Measurements from ENCODE around the gene KCNN3.

The KCNN3 gene

GRCh38 chr1:154843636-154844296 is 26.3 kb downstream of the KCNN3 start:
- no peak for DNase-seq

DNA sequence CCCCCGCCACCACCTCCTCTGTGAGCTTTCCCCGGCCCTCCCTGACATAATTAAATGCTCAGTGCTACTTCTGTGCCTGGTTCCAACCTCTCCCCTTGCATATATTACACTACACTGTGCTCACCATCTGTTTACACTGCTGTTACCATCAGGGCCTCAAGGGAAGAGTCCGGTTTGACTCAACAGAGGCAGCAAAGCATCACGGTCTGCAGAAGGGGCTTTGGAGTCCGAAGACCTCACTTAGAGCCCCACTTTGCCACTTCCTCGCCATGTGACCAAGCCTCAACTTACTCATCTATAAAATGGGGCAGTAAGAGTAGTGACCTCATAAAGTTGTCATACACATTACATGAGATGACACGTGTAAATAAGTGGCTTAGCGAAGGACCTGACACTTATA is 27.4 kb downstream of the KCNN3 start:
- DNase-seq = no peak

- DNase-seq = no peak
Measured at GRCh38 chr1:154841384-154841783, 28.7 kb downstream of the KCNN3 start.

- DNase-seq = no peak
Measured at GRCh38 chr1:154840269-154841176, 29.6 kb downstream of the KCNN3 start.

- no peak for DNase-seq
Measured at GRCh38 chr1:154839691-154840090, 30.4 kb downstream of the KCNN3 start.

DNA sequence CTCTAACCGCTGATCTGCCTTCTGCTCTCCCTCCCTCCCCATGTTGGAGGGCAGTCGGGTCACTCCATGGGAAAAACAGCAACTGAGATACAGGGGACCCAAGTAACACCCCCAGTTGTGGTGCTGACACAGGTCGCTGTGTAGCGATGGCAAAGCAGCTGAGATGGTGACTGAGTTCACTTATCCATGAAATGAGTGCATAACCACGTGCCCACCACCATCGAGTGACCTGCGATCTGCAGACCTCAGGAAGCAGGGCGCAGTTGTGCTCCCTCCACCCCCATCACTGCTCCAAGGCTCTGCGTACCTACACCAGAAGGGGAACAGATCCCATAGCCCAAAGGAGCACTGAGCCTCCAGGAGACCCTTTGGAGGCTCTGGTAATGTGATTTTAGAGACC is 31.1 kb downstream of the KCNN3 start:
- no peak for DNase-seq

- DNase-seq = no peak
Measured at GRCh38 chr1:154838461-154838860, 31.6 kb downstream of the KCNN3 start.

DNA sequence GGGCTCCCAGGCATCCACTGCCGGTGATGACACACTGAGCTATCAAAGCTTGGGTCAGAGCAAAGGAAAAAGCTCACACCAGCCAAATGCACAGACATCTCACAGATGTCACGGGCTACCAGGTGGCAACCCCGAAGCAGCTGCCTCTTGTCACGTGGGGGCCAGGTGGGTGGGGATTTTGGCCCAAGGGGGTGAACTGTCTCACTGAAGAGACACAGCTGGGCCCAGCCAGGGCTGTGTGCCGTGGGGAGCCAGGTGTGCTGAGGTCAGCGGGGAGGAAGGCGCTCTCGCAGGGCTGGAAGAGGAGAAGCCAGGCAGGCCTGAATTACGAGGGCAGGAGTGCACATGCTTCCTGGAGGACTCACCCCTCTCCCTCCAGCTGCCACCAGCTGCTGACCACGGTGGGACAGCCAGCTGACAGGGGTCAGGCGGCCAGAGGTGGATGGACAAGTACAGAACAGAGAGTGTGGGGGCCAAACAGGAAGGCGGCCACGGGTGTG is 32.4 kb downstream of the KCNN3 start:
- DNase-seq = no peak

DNA sequence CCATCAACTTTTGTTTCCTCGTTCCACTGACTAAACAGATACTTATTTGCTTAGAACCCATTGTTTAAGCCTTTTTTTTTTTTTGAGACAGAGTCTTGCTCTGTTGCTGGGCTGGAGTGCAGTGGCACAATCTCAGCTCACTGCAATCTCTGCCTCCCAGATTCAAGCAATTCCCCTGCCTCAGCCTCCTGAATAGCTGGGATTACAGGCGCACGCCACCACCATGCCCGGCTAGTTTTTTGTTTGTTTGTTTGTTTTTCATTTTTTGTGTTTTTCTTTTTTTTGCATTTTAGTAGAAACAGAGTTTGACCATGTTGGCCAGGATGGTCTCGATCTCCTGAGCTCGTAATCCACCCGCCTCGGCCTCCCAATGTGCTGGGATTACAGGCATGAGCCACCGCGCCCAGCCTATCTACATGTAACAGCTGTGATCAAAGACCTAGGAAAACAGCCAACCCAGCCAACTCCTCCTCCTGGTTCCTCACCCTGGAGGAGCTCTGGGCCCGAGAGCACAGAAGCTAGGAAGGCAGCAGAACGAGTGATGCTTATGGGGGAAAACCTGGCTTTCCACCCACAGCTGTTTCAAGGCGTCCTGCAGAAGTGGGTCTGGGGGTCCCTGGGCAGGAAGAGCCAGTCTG is 32.9 kb downstream of the KCNN3 start:
- no peak for DNase-seq

- DNase-seq = no peak
Measured at GRCh38 chr1:154835531-154836324, 34.4 kb downstream of the KCNN3 start.

GRCh38 chr1:154833841-154834240 is 36.2 kb downstream of the KCNN3 start:
- DNase-seq = no peak

DNA sequence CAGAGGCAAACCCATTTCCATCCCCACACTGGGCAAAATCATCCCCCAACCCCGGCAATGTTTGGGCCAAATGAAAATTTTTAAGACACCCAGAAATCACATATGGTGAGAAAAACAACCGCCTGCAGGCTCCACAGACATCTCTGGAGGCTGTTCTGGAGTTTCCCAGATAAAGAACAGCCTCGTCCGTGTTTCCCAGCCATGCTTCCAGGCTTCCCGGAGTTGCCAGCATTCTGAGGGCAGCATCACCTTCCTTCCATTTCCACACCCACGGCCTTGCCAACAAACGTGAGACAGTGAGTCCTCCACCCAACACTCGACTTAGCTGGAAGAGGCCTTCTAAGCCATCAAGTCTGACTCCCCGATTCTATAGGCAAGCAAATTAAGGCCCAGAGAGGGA is 36.9 kb downstream of the KCNN3 start:
- peak in 1 of 51 donors; percentile 36 for DNase-seq

GRCh38 chr1:154832384-154832783 is 37.7 kb downstream of the KCNN3 start:
- no peak for DNase-seq

DNA sequence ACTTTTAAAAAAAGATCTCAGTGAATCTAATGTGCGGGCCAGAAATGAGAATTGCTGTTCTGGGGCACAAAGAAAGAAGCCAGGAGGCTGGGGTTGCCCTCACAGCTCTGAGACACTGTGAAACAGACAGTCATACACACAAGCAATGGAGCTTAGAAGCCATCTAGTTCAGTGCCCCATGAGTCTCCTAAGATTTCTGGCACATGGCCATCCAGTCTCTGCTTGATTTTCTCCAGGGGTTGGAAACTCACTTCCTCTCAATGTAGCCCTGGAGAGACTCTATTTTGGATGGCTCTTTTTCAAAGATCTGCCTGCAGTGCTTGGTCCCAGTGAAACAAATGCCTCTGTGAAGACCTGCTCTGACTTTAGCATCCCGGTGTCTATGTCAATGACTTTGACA is 38.6 kb downstream of the KCNN3 start:
- DNase-seq = peak in 1 of 51 donors; percentile 17

DNA sequence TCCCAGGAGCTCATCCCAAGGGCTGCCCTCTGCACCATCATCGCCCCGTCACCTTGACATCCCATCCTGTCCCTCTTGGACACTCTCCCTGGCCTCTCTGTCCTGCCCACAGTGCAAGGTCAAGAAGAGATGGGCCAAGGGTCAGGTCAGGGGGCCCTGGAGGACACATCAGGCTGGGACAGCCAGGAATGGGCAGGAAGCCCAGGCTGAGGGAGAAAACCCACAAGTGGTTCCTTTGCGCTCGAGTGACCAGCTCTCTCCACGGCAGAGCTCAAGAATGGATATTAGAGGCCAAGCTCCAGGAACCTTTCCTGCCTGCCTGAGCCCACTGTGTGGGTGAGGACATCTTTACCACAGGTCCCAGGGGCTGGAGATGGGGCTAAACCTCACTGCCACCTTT is 41.0 kb downstream of the KCNN3 start:
- no peak for DNase-seq

DNA sequence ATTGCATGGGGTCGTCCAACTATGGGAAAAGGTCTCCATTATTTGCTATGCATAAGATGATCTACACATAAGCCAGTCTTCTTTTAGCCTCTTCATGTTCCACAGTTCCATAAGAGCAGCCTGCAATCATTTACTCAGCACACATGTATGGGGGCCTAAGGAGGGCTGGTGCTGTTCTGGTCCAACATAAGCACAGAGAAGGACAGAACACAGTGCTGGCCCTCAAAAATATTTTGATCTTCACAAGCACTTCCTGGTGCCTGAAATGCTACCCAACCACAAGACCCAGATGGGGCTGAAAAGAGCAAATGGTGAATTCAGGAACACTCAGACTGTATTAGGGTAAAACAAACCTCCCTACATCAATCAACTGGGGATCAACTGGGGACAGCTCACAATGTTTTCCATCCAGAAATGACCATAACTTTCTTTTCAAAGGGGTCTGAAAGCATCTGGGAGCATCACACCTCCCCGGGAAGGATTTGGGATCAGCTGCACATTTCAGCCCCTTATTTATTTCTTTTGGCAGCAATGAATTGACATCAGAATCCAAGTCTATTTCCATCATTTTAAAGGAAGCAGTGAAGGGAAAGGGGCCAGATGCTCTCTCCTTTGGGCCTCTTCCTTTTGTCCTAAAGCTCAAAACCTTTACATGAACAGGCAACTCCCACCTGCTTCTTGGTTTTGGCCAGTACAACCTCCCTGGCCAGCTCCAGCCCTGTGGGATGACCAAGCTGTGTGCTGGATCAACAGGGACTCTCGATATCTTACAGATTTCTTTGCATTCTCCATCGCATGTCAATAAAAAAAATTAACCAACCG is 45.7 kb downstream of the KCNN3 start:
- no peak for DNase-seq

DNA sequence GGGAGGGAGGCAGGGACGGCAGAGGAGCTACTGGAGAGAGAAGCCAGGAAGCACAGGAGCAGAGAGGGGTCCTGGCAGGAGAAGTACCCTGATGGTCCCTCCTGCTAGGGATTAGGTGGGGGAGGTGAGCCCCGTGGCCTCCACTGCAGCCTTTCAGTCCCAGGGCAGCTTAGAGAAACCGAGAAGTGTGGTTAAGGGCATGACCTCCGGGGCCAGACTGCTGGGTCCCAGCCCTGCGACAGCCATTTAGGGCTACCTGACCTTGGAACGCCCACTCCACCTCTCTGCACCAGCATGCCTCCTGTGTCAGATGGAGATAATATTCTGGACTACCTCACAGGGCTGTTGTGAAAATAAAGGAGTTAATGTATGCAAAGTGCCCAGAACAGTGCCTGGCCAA is 47.4 kb downstream of the KCNN3 start:
- no peak for DNase-seq

DNA sequence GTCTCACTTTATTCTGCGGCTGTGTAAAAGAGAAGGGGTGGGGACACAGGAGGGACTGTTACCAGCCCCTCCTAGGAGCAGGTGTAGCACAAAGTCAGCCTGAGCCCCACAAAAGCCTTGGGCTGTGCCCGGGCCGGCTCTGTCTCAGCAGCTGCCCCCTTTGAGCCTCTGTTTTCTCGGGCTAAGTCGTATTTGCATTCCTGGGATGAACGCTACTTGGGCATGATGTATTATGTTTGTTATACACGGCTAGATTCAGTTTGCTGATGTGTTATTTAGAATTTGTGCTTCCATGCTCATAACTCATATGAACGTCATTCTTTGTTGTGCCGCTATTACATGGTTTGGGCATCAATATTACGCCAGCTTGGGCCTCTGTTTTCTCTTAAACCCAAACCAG is 47.8 kb downstream of the KCNN3 start:
- DNase-seq = no peak

- no peak for DNase-seq
Measured at GRCh38 chr1:154821083-154821482, 49.0 kb downstream of the KCNN3 start.

DNA sequence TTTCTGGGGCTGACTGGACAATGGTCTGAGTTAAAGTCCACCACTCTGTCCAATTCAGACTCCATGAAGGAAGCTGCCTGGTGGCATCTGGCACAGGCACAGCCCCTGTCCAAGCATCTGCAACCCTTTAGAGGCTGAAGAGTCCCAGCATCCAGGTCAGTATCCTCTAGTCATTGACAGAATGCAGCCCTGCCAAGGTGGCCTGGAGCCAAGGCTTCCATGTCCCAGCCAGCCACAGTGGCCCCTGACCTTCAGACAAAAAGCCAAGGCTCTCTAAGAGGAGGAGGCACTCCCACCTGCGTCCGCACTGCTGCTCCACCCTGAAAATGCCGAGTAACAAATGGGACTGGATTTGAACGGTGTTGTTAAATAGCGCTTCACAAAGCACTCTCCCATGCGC is 49.4 kb downstream of the KCNN3 start:
- DNase-seq = no peak
